HepG2 (cell line): ENCODE results near the gene NOB1. TPM values are rescaled to one million over a fixed set of nuclear protein-coding genes. Genes with fewer than 3 reads are reported as not detected.

ENCODE experiments used
- BRCA1 ChIP-seq: sonication (generic); formaldehyde crosslinking; IDR thresholded peaks from 2 replicates; pipeline ENCODE4 v1.4.0; 2020; ENCODE audit warnings: missing genetic modification reagents
- FOXA1 ChIP-seq, 2 experiments: fragments of 450-650 bp in 1 of 2; sonication (generic) in 1 of 2; formaldehyde crosslinking in 1 of 2; IDR thresholded peaks; 2 replicates each; pipeline versions ENCODE4 v1.4.0 to v1.6.1; 2016 to 2020; ENCODE audit warnings: missing genetic modification reagents in 1 of 2
- FOXC1 ChIP-seq: sonication (generic); formaldehyde crosslinking; IDR thresholded peaks from 2 replicates; pipeline ENCODE4 v1.8.0; 2022; ENCODE audit warnings: mild to moderate bottlenecking, missing genetic modification reagents, borderline replicate concordance
- FOXK2 ChIP-seq: fragments of 450-650 bp; IDR thresholded peaks from 2 replicates; pipeline ENCODE4 v1.6.1; 2016
- HNRNPH1 ChIP-seq: fragments of 200-400 bp; formaldehyde crosslinking; optimal IDR thresholded peaks from 2 replicates; pipeline ENCODE3; 2017; ENCODE audit warnings: mild to moderate bottlenecking, low read depth, low read length
- IRX3 ChIP-seq: sonication (generic); formaldehyde crosslinking; IDR thresholded peaks from 2 replicates; pipeline ENCODE4 v1.8.1; 2023; ENCODE audit warnings: mild to moderate bottlenecking, low read depth, missing genetic modification reagents, borderline replicate concordance
- SOX13 ChIP-seq, 3 experiments: fragments of 450-650 bp in 1 of 3; sonication (generic) in 1 of 3; formaldehyde crosslinking in 1 of 3; IDR thresholded peaks in 2 of 3; conservative IDR thresholded peaks in 1 of 3; 2 replicates each; pipeline versions ENCODE4 v1.5.0 to v1.6.1; 2016 to 2020; ENCODE audit warnings: antibody characterized with exemption in 1 of 3, mild to moderate bottlenecking in 1 of 3, missing compliant biosample characterization in 1 of 3, missing genetic modification reagents in 1 of 3, moderate library complexity in 1 of 3
- ZBTB21 ChIP-seq: sonication (generic); formaldehyde crosslinking; IDR thresholded peaks from 2 replicates; pipeline ENCODE4 v1.4.0; 2020; ENCODE audit warnings: missing genetic modification reagents
- ZBTB42 ChIP-seq: sonication (generic); formaldehyde crosslinking; IDR thresholded peaks from 2 replicates; pipeline ENCODE4 v1.5.0; 2020; ENCODE audit warnings: mild to moderate bottlenecking, missing genetic modification reagents
- ZFP90 ChIP-seq: sonication (generic); formaldehyde crosslinking; IDR thresholded peaks from 2 replicates; pipeline ENCODE4 v1.8.0; 2022; ENCODE audit warnings: missing genetic modification reagents, mild to moderate bottlenecking, inconsistent platforms, borderline replicate concordance
- ZNF572 ChIP-seq: sonication (generic); formaldehyde crosslinking; IDR thresholded peaks from 2 replicates; pipeline ENCODE4 v1.5.1; 2020; ENCODE audit warnings: mild to moderate bottlenecking, missing genetic modification reagents
- ZNF766 ChIP-seq: sonication (generic); formaldehyde crosslinking; IDR thresholded peaks from 2 replicates; pipeline ENCODE4 v1.5.0; 2020; ENCODE audit warnings: missing genetic modification reagents, borderline replicate concordance
- polyA plus RNA-seq, 8 experiments: library from polyadenylated mRNA; depleted of rRNA in 3 of 8; stranded (reverse) in 7 of 8; unstranded in 1 of 8; fragments of >200 nt; fragmentation: Illumina TruSeq in 4 of 8; extraction: Trizol in 4 of 8; gene quantifications; 2 replicates each; pipeline versions ENCODE4 v1.2.1 to v1.2.3, GENCODE V29; 2011 to 2016; ENCODE audit warnings: low read depth in 4 of 8, missing spikeins in 1 of 8, mixed read lengths in 1 of 8; ENCODE audit not compliant: insufficient read depth in 1 of 8
- total RNA-seq, 5 experiments: library from RNA; depleted of rRNA; stranded (reverse); fragments of >200 nt; fragmentation: Illumina TruSeq; extraction: Trizol; gene quantifications; 2 replicates each; pipeline ENCODE4 v1.2.3, GENCODE V29; 2016; ENCODE audit warnings: low read depth in 1 of 5
- TF ChIP-seq, protein P1 (sequence below): fragments of 450-650 bp; IDR thresholded peaks from 2 replicates; pipeline ENCODE4 v1.6.1; 2016
- TF ChIP-seq, protein P2 (sequence below): sonication (generic); formaldehyde crosslinking; IDR thresholded peaks from 2 replicates; pipeline ENCODE4 v1.8.1; 2023; ENCODE audit warnings: mild to moderate bottlenecking, inconsistent platforms, moderate library complexity, missing genetic modification reagents, borderline replicate concordance
- TF ChIP-seq, protein P3 (sequence below): sonication (generic); formaldehyde crosslinking; IDR thresholded peaks from 2 replicates; pipeline ENCODE4 v1.8.1; 2023; ENCODE audit warnings: mild to moderate bottlenecking, moderate library complexity, missing genetic modification reagents

The NOB1 gene
- total and polyA plus RNA-seq, 2 of the 13 experiments (the other 11 are each of a cell fraction or from before 2014, with no cell fraction given), result 47.1 to 162 TPM

DNA sequence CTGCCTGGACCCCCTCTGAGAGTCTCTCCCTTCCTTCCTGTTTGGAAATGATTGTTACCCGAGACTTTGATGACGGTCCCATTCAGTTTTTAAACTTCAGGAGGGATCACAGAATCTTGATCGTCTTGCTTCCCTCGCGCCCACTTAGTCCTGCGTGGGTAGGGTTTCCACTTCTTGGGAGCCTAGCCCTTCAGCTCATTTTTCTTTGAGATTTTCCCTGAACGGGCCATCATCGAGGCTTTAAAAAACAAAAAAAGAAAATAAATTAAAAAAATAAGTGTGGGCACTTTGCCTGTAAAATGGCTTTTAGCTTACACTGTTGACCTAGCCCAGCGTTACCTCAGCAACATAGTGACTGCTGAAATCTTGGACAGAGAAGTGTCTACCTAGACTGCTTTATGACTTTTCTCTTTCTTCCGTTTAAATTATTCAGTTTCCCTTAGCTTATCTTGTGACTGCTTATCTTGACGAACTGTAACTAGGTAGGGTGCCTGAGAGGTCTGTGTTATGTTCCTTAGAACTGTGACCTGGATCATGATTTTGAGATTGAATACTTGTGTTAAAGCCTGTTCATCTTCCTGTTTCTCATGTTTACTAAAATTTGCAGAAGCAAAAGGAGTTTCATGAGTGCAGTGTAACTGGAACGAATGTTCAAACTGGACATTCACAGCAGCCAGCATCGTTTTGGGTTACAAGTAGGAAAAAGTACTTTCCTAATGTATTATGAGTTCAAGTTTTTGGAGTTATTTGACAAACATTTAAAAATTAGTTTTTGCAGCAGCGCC, 8.3 kb upstream of the NOB1 start (continued):
- TF ChIP-seq, protein P1, sequence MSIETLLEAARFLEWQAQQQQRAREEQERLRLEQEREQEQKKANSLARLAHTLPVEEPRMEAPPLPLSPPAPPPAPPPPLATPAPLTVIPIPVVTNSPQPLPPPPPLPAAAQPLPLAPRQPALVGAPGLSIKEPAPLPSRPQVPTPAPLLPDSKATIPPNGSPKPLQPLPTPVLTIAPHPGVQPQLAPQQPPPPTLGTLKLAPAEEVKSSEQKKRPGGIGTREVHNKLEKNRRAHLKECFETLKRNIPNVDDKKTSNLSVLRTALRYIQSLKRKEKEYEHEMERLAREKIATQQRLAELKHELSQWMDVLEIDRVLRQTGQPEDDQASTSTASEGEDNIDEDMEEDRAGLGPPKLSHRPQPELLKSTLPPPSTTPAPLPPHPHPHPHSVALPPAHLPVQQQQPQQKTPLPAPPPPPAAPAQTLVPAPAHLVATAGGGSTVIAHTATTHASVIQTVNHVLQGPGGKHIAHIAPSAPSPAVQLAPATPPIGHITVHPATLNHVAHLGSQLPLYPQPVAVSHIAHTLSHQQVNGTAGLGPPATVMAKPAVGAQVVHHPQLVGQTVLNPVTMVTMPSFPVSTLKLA, result no peak
- 0 out of 2 replicates have a peak, but pooled peaks have one; percentile 21 for TF ChIP-seq ZNF766
- TF ChIP-seq HNRNPH1, result no peak
- no peak for TF ChIP-seq ZBTB21 (CRISPR knock-in tag)
- 0 out of 2 replicates have a peak, but pooled peaks have one; percentile 10 for TF ChIP-seq IRX3 (CRISPR knock-in tag)
- no peak for TF ChIP-seq SOX13 (IDR thresholded peaks at IDR 0.05)
- peak in 1 of 2 experiments; percentile 23; a peak in 1 of 4 replicates for TF ChIP-seq SOX13 (CRISPR knock-in tag; conservative IDR thresholded peaks at IDR 0.05 in 1 of 2, IDR thresholded peaks at IDR 0.05 in 1 of 2)
- 0 out of 2 replicates have a peak, but pooled peaks have one; percentile 65 for TF ChIP-seq ZFP90 (CRISPR knock-in tag)
- no peak for TF ChIP-seq FOXC1 (CRISPR knock-in tag)
- TF ChIP-seq, protein P2, sequence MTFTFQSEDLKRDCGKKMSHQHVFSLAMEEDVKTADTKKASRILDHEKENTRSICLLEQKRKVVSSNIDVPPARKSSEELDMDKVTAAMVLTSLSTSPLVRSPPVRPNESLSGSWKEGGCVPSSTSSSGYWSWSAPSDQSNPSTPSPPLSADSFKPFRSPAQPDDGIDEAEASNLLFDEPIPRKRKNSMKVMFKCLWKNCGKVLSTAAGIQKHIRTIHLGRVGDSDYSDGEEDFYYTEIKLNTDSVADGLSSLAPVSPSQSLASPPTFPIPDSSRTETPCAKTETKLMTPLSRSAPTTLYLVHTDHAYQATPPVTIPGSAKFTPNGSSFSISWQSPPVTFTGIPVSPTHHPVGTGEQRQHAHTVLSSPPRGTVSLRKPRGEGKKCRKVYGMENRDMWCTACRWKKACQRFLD (CRISPR knock-in tag), result no peak; the same call in 1 of the 2 replicates
- no peak for TF ChIP-seq FOXK2
- TF ChIP-seq, protein P3, sequence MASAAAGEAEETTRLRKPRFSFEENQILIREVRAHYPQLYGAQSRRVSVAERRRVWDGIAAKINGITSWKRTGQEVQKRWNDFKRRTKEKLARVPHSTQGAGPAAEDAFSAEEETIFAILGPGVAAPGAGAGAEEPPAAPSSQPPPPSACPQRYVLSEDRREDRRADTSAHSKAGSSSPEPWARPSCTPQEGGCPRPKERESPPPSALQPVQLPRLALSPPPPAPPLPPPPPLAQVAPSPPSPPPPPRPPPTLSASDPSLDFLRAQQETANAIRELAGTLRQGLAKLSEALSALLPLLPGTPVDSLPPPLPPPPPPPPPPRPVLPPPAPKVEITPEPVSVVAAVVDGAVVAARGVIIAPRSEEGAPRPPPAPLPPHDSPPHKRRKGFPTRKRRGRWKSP (CRISPR knock-in tag), result no peak
- TF ChIP-seq ZBTB42, result no peak
- no peak for TF ChIP-seq ZNF572
- no peak for TF ChIP-seq FOXA1 (IDR thresholded peaks at IDR 0.05)
- TF ChIP-seq FOXA1 (CRISPR knock-in tag; IDR thresholded peaks at IDR 0.05), result peak; percentile 27; the same call in 1 of the 2 replicates
- no peak for TF ChIP-seq BRCA1
